Measurements from ENCODE around the gene CNTNAP2. TPM values are rescaled to one million over a fixed set of nuclear protein-coding genes. Genes with fewer than 3 reads are reported as not detected.
"Not testable (repeated sequence)": the region's sequence is repeated elsewhere in the genome, so short reads cannot be mapped to it uniquely, and the experiment has no call there.

Gene CNTNAP2
- total RNA-seq, 1 donor from 2014 or later = 0.27 TPM

DNA sequence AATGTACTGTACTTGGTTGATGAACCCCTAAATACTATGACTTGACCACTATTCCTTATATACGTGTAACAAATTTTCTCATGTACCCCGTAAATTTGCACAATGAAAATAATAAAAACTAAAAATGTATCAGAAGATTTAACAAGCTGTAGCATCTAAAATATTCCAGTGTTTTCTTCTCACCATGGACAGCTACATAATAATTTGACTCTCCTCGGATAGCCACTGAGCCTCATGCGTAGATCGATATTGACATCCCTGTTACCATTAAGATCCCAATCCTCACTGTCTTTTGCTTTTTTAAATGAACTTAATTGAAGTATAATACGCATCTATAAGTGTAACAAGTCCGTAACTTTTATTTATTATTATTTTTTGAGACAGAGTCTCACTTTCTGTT, 2294.3 kb downstream of the CNTNAP2 start:
- DNase-seq (ENCODE audit: low spot score) = no peak
- Mint-ChIP-seq H3K4me3 (ENCODE audit: unreplicated experiment) (no peak overlapping the region), H3K4me1 (ENCODE audit: low read depth) (no peaks in the 10 kb centered on the region), H3K9me3 (ENCODE audit: low read depth) (no peaks in the 10 kb centered on the region), H3K36me3 (ENCODE audit: low read depth) (no peaks in the 10 kb centered on the region), H3K27me3 (ENCODE audit: low read depth) (peaks cover 4% of the 10 kb centered on the region), H3K27ac (ENCODE audit: unreplicated experiment) (no peak overlapping the region)
- TF ChIP-seq, protein P1, sequence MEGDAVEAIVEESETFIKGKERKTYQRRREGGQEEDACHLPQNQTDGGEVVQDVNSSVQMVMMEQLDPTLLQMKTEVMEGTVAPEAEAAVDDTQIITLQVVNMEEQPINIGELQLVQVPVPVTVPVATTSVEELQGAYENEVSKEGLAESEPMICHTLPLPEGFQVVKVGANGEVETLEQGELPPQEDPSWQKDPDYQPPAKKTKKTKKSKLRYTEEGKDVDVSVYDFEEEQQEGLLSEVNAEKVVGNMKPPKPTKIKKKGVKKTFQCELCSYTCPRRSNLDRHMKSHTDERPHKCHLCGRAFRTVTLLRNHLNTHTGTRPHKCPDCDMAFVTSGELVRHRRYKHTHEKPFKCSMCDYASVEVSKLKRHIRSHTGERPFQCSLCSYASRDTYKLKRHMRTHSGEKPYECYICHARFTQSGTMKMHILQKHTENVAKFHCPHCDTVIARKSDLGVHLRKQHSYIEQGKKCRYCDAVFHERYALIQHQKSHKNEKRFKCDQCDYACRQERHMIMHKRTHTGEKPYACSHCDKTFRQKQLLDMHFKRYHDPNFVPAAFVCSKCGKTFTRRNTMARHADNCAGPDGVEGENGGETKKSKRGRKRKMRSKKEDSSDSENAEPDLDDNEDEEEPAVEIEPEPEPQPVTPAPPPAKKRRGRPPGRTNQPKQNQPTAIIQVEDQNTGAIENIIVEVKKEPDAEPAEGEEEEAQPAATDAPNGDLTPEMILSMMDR (IDR thresholded peaks at IDR 0.05) = no peak

DNA sequence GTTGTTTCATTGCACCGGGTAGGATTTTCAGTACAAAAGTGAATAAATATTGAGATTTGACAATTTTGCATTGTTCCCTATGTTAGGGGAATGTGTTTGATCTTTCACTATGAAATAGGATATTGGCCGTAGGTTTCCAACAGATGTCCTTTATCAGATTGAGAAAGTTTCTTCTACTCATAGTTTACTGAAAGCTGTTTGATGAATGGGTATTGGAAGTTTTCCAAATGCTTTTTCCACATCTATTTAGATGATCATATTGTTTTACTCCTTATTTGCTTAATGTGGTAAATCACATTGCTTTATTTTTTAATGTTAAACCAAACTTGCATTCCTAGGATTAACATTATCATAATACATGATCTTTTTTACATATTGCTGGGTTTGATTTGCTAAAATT, 2296.1 kb downstream of the CNTNAP2 start:
- H3K27me3 Mint-ChIP-seq (ENCODE audit: low read depth) = peaks cover 7% of the 10 kb centered on the region
- H3K36me3 Mint-ChIP-seq (ENCODE audit: low read depth) = no peaks in the 10 kb centered on the region
- TF ChIP-seq, protein P1 (IDR thresholded peaks at IDR 0.05) = no peak
- H3K27ac Mint-ChIP-seq (ENCODE audit: unreplicated experiment) = no peak overlapping the region
- no peak overlapping the region for H3K4me3 Mint-ChIP-seq (ENCODE audit: unreplicated experiment)
- no peak for DNase-seq (ENCODE audit: low spot score)
- no peaks in the 10 kb centered on the region for H3K9me3 Mint-ChIP-seq (ENCODE audit: low read depth)
- no peaks in the 10 kb centered on the region for H3K4me1 Mint-ChIP-seq (ENCODE audit: low read depth)

DNA sequence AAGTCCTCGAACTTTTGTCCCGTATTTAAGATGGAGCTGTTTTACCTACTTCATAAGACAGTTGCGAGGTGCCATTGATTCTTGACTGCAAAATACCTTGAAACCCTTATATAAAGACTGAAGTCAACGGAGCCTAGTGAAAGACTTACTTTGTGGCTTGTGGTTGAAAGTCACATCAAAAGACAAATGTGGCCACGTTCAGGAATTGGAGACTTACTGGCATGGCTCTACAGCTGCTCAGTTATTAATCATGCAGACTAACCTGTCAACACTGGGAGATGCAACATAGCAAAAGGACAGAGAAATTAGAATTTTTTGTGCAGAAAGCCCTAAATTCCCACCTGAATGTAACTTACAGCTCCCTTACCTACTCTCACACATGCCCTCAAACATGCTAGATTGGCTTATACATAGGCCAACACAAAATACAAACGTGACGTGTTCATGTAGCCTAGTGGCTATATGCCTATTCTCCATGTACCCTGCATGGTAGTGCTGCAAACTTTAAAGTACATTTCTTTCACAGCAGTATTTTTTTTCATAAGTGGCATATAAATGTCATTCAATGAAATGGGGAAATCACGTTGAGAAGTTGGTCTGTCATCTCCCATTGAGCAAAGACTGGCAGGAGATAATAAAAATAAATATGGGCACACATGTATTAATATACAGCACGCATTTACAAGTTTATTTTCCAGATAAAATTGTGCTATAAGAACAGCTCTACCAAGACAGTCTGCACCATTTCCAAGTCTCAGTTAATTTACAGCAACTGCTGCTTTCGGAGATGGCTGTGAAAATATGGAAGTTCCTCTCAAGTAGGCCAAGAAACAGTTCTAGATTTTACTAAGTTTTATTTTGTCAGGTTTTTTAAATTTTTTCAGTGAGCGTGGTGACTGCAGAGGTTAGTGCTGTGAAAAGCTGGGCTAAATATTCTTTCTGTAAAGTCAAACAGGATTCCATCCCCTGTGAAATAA, 2303.5 kb downstream of the CNTNAP2 start:
- TF ChIP-seq, protein P1 (IDR thresholded peaks at IDR 0.05) = no peak
- H3K9me3 Mint-ChIP-seq (ENCODE audit: low read depth) = peaks cover 5% of the 10 kb centered on the region

DNA sequence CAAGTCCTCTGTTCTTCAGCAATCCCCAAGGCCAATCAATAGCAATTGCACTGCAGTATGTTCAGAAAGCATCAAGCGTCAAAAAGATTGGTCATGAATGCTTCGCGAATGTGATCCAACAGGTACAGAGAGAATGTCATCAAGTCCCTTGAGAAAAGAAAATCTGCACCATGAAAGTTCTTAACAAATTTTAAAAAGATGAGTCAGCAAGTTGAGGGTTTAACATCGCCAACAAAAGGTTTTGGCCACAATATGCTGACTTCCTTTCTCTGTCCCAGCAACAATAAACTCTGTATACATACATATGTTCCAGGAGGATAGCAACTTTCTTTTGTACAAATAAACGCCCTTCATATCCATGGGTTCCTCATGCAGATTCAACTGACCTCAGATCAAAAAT, 2305.4 kb downstream of the CNTNAP2 start:
- Mint-ChIP-seq H3K36me3 (ENCODE audit: low read depth) (no peaks in the 10 kb centered on the region), H3K9me3 (ENCODE audit: low read depth) (peaks cover 5% of the 10 kb centered on the region)
- TF ChIP-seq, protein P1 (IDR thresholded peaks at IDR 0.05) = no peak

More for the DNA sequence above, 2303.5 kb downstream of the CNTNAP2 start:
- H3K27me3 Mint-ChIP-seq (ENCODE audit: low read depth) = peaks cover 18% of the 10 kb centered on the region
- H3K4me3 Mint-ChIP-seq (ENCODE audit: unreplicated experiment) = no peak overlapping the region
- no peaks in the 10 kb centered on the region for H3K36me3 Mint-ChIP-seq (ENCODE audit: low read depth)
- no peak for DNase-seq (ENCODE audit: low spot score)
- no peak overlapping the region for H3K27ac Mint-ChIP-seq (ENCODE audit: unreplicated experiment)
- no peaks in the 10 kb centered on the region for H3K4me1 Mint-ChIP-seq (ENCODE audit: low read depth)

DNA sequence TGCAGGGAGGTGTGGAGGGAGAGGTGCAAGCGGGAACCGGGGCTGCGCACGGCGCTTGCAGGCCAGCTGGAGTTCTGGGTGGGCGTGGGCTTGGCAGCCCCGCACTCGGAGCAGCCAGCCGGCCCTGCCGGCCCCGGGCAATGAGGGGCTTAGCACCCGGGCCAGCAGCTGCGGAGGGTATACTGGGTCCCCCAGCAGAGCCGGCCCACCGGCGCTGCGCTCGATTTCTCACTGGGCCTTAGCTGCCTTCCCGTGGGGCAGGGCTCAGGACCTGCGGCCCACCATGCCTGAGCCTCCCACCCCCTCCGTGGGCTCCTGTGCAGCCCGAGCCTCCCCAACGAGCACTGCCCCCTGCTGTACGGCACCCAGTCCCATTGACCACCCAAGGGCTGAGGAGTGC, 2309.8 kb downstream of the CNTNAP2 start:
- H3K4me1 Mint-ChIP-seq (ENCODE audit: low read depth); H3K9me3 Mint-ChIP-seq (ENCODE audit: low read depth); H3K4me3 Mint-ChIP-seq (ENCODE audit: unreplicated experiment); H3K27ac Mint-ChIP-seq (ENCODE audit: unreplicated experiment); H3K27me3 Mint-ChIP-seq (ENCODE audit: low read depth); H3K36me3 Mint-ChIP-seq (ENCODE audit: low read depth): not testable (repeated sequence)
- peak; percentile 62 for DNase-seq (ENCODE audit: low spot score)

More for the DNA sequence above, 2305.4 kb downstream of the CNTNAP2 start:
- Mint-ChIP-seq H3K4me3 (ENCODE audit: unreplicated experiment) (no peak overlapping the region), H3K27me3 (ENCODE audit: low read depth) (peaks cover 17% of the 10 kb centered on the region), H3K27ac (ENCODE audit: unreplicated experiment) (no peak overlapping the region), H3K4me1 (ENCODE audit: low read depth) (no peaks in the 10 kb centered on the region)
- no peak for DNase-seq (ENCODE audit: low spot score)

DNA sequence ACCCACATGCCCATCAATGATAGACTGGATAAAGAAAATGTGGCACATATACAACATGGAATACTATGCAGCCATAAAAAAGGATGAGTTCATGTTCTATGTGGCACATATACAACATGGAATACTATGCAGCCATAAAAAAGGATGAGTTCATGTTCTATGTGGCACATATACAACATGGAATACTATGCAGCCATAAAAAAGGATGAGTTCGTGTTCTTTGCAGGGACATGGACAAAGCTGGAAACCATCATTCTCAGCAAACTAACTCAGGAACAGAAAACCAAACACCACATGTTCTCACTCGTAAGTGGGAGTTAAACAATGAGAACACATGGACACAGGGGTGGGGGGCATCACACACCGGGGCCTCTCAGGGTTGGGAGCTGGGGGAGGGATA, 2314.1 kb downstream of the CNTNAP2 start:
- H3K36me3 Mint-ChIP-seq (ENCODE audit: low read depth); DNase-seq (ENCODE audit: low spot score); H3K27me3 Mint-ChIP-seq (ENCODE audit: low read depth); H3K27ac Mint-ChIP-seq (ENCODE audit: unreplicated experiment); H3K9me3 Mint-ChIP-seq (ENCODE audit: low read depth); H3K4me3 Mint-ChIP-seq (ENCODE audit: unreplicated experiment); H3K4me1 Mint-ChIP-seq (ENCODE audit: low read depth): not testable (repeated sequence)
